CD4-positive, CD25-positive, alpha-beta regulatory T cell (primary cell): ENCODE data around the gene KRT81. TPM values are rescaled to one million over a fixed set of nuclear protein-coding genes. Genes with fewer than 3 reads are reported as not detected.

Experiments
- ATAC-seq, 2 donors: fragments of 150-1000 bp; cut with Tn5 transposase; one replicate each; pipeline ENCODE4 v1.10.0; 2021; ENCODE audit warnings: low read depth in 2 of 2, moderate number of reproducible peaks in 2 of 2, moderate library complexity in 1 of 2
- DNase-seq, 3 donors: peaks; one replicate each; pipeline versions ENCODE4 v3.0.0 to v3.0.0-alpha.2; 2012 to 2022; ENCODE audit warnings: mixed read lengths in 1 of 3
- H3K27ac ChIP-seq: one replicate; pipeline ENCODE4 v1.7.0; 2013; ENCODE audit warnings: mild to moderate bottlenecking, low read length; ENCODE audit not compliant: insufficient read depth, poor library complexity, severe bottlenecking
- H3K27me3 ChIP-seq: one replicate; pipeline ENCODE4 v1.7.0; 2013; ENCODE audit warnings: low read length; ENCODE audit not compliant: control insufficient read depth, insufficient read depth
- H3K36me3 ChIP-seq: one replicate; pipeline ENCODE4 v1.7.0; 2013; ENCODE audit warnings: mild to moderate bottlenecking, low read length, moderate library complexity; ENCODE audit not compliant: control insufficient read depth, insufficient read depth
- H3K4me1 ChIP-seq: 2 replicates; pipeline ENCODE4 v1.7.0; 2013; ENCODE audit warnings: mild to moderate bottlenecking, low read length; ENCODE audit not compliant: insufficient read depth, control insufficient read depth, poor library complexity, severe bottlenecking
- H3K4me3 ChIP-seq: one replicate; pipeline ENCODE4 v1.7.0; 2013; ENCODE audit warnings: low read depth, mild to moderate bottlenecking, low read length, moderate library complexity
- H3K9me3 ChIP-seq, 2 experiments: 1 replicate in 1 of 2; 2 replicates in 1 of 2; pipeline ENCODE4 v1.7.0; 2013; ENCODE audit warnings: low read length in 2 of 2, mild to moderate bottlenecking in 1 of 2, moderate library complexity in 1 of 2; ENCODE audit not compliant: control insufficient read depth in 2 of 2
- H3K27ac Mint-ChIP-seq, 3 donors: one replicate each; pipeline ENCODE4 v1.8.0; 2020 to 2022; ENCODE audit warnings: mild to moderate bottlenecking in 3 of 3, mixed read lengths in 3 of 3, moderate library complexity in 2 of 3
- H3K27me3 Mint-ChIP-seq: one replicate; pipeline ENCODE4 v1.8.0; 2022; ENCODE audit warnings: mild to moderate bottlenecking, mixed read lengths
- H3K36me3 Mint-ChIP-seq: one replicate; pipeline ENCODE4 v1.8.0; 2020; ENCODE audit warnings: mixed read lengths
- H3K4me1 Mint-ChIP-seq, 4 donors: one replicate each; pipeline ENCODE4 v1.8.0; 2020 to 2022; ENCODE audit warnings: mixed read lengths in 4 of 4, mild to moderate bottlenecking in 1 of 4
- H3K4me3 Mint-ChIP-seq, 4 donors: one replicate each; pipeline ENCODE4 v1.8.0; 2020 to 2022; ENCODE audit warnings: mild to moderate bottlenecking in 4 of 4, mixed read lengths in 4 of 4, moderate library complexity in 3 of 4
- H3K9me3 Mint-ChIP-seq, 7 donors: one replicate each; pipeline ENCODE4 v1.8.0; 2020 to 2022; ENCODE audit warnings: mixed read lengths in 7 of 7, mild to moderate bottlenecking in 3 of 7, moderate library complexity in 2 of 7
- polyA plus RNA-seq, 4 donors: library from polyadenylated mRNA; unstranded; fragments of 300-500 nt; fragmentation: Illumina TruSeq; gene quantifications; one replicate each; pipeline ENCODE4 v1.2.3, GENCODE V29; 2021
- total RNA-seq: library from RNA; stranded (reverse); gene quantifications from one replicate; pipeline ENCODE4 v1.2.3, GENCODE V29; 2022

Gene KRT81
- total and polyA plus RNA-seq, 5 donors from 2014 or later, result not detected

DNA sequence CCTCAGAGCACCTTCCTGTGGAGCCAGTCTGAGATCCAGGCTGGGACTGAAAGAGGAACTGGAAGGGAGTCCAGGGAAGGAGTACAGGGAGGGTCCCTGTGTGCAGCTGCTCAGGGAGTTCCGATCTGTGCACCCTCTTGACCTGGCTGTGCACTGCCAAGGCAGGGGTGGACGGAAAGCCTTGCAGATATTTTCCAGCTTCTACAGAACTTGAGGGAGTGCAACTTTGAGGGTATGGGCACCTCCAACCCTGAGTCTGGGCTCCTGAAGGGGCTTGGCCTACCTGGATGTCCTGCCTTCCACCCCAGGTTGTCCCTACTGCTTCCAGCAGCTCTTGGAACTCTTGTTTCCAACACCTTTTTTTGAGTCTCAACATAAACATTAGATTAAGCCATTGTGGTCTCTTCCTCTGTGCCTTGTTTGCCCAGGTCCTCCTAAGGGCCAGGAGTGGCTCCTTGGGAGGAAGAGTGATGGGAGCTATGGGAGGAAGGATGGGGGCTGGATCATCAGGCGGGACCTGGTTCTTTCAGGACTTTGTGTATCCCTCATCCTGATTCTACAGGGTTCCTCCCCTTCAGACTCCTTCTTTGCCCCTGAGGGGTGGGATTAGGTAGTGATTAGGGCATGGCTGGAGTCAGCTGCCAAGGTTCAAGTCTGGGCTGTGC is 54.8 kb downstream of the KRT81 start:
- no peaks in the 10 kb centered on the region for H3K9me3 ChIP-seq
- no peaks in the 10 kb centered on the region for H3K27me3 ChIP-seq
- H3K36me3 ChIP-seq, result no peaks in the 10 kb centered on the region
- no peak overlapping the region for H3K4me3 Mint-ChIP-seq
- no peak overlapping the region for H3K27ac Mint-ChIP-seq
- ATAC-seq, result no peak
- H3K36me3 Mint-ChIP-seq, result no peaks in the 10 kb centered on the region
- H3K4me1 ChIP-seq, result no peaks in the 10 kb centered on the region
- peaks cover 0 to 3% (median 0%) of the 10 kb centered on the region in 4 donors for H3K4me1 Mint-ChIP-seq
- no peak for DNase-seq
- no peak overlapping the region for H3K27ac ChIP-seq
- no peak overlapping the region for H3K4me3 ChIP-seq
- H3K27me3 Mint-ChIP-seq, result peaks cover 18% of the 10 kb centered on the region
- H3K9me3 Mint-ChIP-seq, result peaks cover 0 to 2% (median 0%) of the 10 kb centered on the region in 7 donors

Other genes starting within 250 kb of the KRT81 start
- gene NR4A1, start 240.1 kb downstream of the KRT81 start, total RNA-seq, result 143 TPM
- under 1 TPM; 0.22 to 0.54 (median 0.47) TPM for gene NR4A1, start 240.1 kb downstream of the KRT81 start, polyA plus RNA-seq
- 33.5 TPM for gene ATG101, start 221.6 kb downstream of the KRT81 start, total RNA-seq
- 10 to 100 TPM; 30.1 to 38.2 (median 34.8) TPM for gene ATG101, start 221.6 kb downstream of the KRT81 start, polyA plus RNA-seq
- 0.54 TPM for gene SMIM41, start 211.8 kb downstream of the KRT81 start, total RNA-seq
- not detected for gene SMIM41, start 211.8 kb downstream of the KRT81 start, polyA plus RNA-seq
- gene KRT80, start 99.5 kb downstream of the KRT81 start, total RNA-seq, result not detected
- not detected for gene KRT80, start 99.5 kb downstream of the KRT81 start, polyA plus RNA-seq
- gene KRT7, start 58.3 kb downstream of the KRT81 start, total RNA-seq, result not detected
- 1 to 10 TPM in 1 of 4 donors, under 1 TPM in 1, not detected in 2; 0.56 to 1.4 TPM for gene KRT7, start 58.3 kb downstream of the KRT81 start, polyA plus RNA-seq
- gene KRT86, start 16.9 kb downstream of the KRT81 start, total RNA-seq, result not detected
- under 1 TPM in 1 of 4 donors, not detected in 3; 0.10 TPM for gene KRT86, start 16.9 kb downstream of the KRT81 start, polyA plus RNA-seq
- not detected for gene KRT83, start 29.9 kb upstream of the KRT81 start, total RNA-seq
- not detected for gene KRT83, start 29.9 kb upstream of the KRT81 start, polyA plus RNA-seq
- not detected for gene KRT85, start 75.9 kb upstream of the KRT81 start, total RNA-seq
- not detected for gene KRT85, start 75.9 kb upstream of the KRT81 start, polyA plus RNA-seq
- gene KRT84, start 94.1 kb upstream of the KRT81 start, total RNA-seq, result not detected
- gene KRT84, start 94.1 kb upstream of the KRT81 start, polyA plus RNA-seq, result not detected
- not detected for gene KRT82, start 114.8 kb upstream of the KRT81 start, total RNA-seq
- not detected for gene KRT82, start 114.8 kb upstream of the KRT81 start, polyA plus RNA-seq
- not detected for gene KRT75, start 142.8 kb upstream of the KRT81 start, total RNA-seq
- gene KRT75, start 142.8 kb upstream of the KRT81 start, polyA plus RNA-seq, result not detected
- gene KRT6B, start 160.6 kb upstream of the KRT81 start, total RNA-seq, result not detected
- gene KRT6B, start 160.6 kb upstream of the KRT81 start, polyA plus RNA-seq, result not detected
- not detected for gene KRT6C, start 182.3 kb upstream of the KRT81 start, total RNA-seq
- not detected for gene KRT6C, start 182.3 kb upstream of the KRT81 start, polyA plus RNA-seq
- not detected for gene KRT6A, start 201.7 kb upstream of the KRT81 start, total RNA-seq
- gene KRT6A, start 201.7 kb upstream of the KRT81 start, polyA plus RNA-seq, result not detected
- gene KRT5, start 228.9 kb upstream of the KRT81 start, total RNA-seq, result not detected
- gene KRT5, start 228.9 kb upstream of the KRT81 start, polyA plus RNA-seq, result not detected